Vagina (tissue), 2 donors: ENCODE data around the gene GPR32.
"Not testable (repeated sequence)": the region's sequence is repeated elsewhere in the genome, so short reads cannot be mapped to it uniquely, and the experiment has no call there.

Experiments
- POLR2A ChIP-seq, 2 donors: fragments of 450-650 bp; IDR thresholded peaks; one replicate each; pipeline ENCODE4 v1.6.1; 2017; ENCODE audit warnings: antibody characterized with exemption in 2 of 2, mild to moderate bottlenecking in 2 of 2, moderate library complexity in 2 of 2
- POLR2AphosphoS5 ChIP-seq, 2 donors: sonication (generic); formaldehyde crosslinking; IDR thresholded peaks; one replicate each; pipeline ENCODE4 v1.9.0; 2017; ENCODE audit warnings: antibody characterized with exemption in 2 of 2, mild to moderate bottlenecking in 2 of 2, low read depth in 1 of 2; ENCODE audit not compliant: insufficient read depth in 1 of 2
- TF ChIP-seq, protein P1 (sequence below), 3 experiments: fragments of 450-650 bp in 2 of 3; fragments of 200-600 bp in 1 of 3; sonication (generic) in 1 of 3; IDR thresholded peaks; one replicate each; pipeline ENCODE4 v1.5.1; 2017 to 2019; ENCODE audit warnings: antibody characterized with exemption in 3 of 3, mild to moderate bottlenecking in 2 of 3, moderate library complexity in 2 of 3

DNA sequence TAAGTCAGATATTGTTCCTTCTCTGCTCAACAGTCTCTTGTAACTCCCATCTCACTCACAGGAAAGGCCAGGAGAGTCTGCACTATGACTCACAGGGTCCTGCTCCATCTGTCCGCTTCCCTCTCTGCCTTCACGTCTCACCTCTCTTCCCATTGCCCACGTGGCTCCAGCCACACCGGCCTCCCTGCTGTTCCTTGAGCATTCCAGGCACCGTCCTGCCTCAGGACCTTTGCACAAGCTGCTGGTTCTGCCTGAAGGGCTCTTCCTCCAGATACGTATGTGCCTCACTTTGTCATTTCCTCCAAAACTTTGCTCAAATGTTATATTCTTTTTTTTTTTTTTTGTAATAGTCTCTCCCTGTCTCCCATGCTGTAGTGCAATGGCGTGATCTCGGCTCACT lies 14.0 kb upstream of the GPR32 start:
- TF ChIP-seq, protein P1, sequence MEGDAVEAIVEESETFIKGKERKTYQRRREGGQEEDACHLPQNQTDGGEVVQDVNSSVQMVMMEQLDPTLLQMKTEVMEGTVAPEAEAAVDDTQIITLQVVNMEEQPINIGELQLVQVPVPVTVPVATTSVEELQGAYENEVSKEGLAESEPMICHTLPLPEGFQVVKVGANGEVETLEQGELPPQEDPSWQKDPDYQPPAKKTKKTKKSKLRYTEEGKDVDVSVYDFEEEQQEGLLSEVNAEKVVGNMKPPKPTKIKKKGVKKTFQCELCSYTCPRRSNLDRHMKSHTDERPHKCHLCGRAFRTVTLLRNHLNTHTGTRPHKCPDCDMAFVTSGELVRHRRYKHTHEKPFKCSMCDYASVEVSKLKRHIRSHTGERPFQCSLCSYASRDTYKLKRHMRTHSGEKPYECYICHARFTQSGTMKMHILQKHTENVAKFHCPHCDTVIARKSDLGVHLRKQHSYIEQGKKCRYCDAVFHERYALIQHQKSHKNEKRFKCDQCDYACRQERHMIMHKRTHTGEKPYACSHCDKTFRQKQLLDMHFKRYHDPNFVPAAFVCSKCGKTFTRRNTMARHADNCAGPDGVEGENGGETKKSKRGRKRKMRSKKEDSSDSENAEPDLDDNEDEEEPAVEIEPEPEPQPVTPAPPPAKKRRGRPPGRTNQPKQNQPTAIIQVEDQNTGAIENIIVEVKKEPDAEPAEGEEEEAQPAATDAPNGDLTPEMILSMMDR (IDR thresholded peaks at IDR 0.05) = not testable (repeated sequence)
- not testable (repeated sequence) for TF ChIP-seq POLR2A (IDR thresholded peaks at IDR 0.05); POLR2AphosphoS5 (IDR thresholded peaks at IDR 0.05; ENCODE audit: insufficient read depth in 1 of 2, low read depth in 1 of 2)
